NB4 (cell line): ENCODE measurements around the gene MANF.

Experiments used
- POLR2A ChIP-seq: IDR thresholded peaks from 2 replicates; pipeline ENCODE4 v1.6.1; 2011; ENCODE audit warnings: mild to moderate bottlenecking; ENCODE audit not compliant: insufficient read length; ENCODE audit errors: extremely low read depth
- TF ChIP-seq, protein P1 (sequence below): IDR thresholded peaks from one replicate; pipeline ENCODE4 v1.5.1; 2012; ENCODE audit warnings: low read depth, low read length
- TF ChIP-seq, protein P2 (sequence below): IDR thresholded peaks from 2 replicates; pipeline ENCODE4 v1.6.1; 2011; ENCODE audit warnings: low read depth, low read length

DNA sequence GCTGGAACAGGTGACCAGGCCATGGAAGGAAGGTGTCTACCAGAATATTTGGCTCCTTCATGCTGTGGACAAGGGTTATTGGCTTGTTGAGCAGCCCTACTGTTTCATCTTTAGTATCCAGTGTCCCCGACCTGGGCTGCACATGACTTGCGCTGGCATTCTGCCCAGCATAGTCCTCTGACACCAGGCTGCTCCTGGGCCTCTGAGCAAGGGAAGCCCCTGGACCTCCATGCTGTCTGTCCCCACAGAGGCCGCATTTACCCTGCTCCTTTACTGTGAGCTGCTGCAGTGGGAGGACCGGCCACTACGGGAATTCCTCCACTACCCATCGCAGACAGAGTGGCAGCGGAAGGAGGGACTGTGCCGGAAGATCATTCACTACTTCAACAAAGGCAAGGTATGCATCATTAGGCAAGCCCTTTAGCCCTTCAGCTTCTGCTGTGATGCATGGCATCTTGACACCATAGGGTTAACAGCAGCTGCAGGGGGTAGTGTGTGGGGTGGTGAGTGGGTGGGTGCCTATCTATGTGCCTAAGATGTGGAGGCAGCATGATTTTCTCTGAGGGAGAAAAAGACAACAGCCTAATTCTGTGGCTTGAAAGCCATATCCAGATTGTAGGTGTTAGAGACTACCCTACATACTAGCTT, 44.0 kb upstream of the MANF start:
- TF ChIP-seq, protein P1, sequence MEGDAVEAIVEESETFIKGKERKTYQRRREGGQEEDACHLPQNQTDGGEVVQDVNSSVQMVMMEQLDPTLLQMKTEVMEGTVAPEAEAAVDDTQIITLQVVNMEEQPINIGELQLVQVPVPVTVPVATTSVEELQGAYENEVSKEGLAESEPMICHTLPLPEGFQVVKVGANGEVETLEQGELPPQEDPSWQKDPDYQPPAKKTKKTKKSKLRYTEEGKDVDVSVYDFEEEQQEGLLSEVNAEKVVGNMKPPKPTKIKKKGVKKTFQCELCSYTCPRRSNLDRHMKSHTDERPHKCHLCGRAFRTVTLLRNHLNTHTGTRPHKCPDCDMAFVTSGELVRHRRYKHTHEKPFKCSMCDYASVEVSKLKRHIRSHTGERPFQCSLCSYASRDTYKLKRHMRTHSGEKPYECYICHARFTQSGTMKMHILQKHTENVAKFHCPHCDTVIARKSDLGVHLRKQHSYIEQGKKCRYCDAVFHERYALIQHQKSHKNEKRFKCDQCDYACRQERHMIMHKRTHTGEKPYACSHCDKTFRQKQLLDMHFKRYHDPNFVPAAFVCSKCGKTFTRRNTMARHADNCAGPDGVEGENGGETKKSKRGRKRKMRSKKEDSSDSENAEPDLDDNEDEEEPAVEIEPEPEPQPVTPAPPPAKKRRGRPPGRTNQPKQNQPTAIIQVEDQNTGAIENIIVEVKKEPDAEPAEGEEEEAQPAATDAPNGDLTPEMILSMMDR: no peak
- TF ChIP-seq, protein P2, sequence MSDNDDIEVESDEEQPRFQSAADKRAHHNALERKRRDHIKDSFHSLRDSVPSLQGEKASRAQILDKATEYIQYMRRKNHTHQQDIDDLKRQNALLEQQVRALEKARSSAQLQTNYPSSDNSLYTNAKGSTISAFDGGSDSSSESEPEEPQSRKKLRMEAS: no peak
- no peak for TF ChIP-seq POLR2A
